Fibroblast of pulmonary artery (primary cell): ENCODE data around the gene LRP1B.
"Not testable (repeated sequence)": the region's sequence is repeated elsewhere in the genome, so short reads cannot be mapped to it uniquely, and the experiment has no call there.

Experiments
- DNase-seq: peaks from one replicate; pipeline ENCODE4 v3.0.0-alpha.2; 2010; ENCODE audit warnings: low read depth
- H3K4me3 ChIP-seq: replicated peaks from 2 replicates; pipeline ENCODE4 v1.5.1; 2011; ENCODE audit warnings: low read depth, mild to moderate bottlenecking, control low read depth, low read length, moderate library complexity
- TF ChIP-seq, protein P1 (sequence below): IDR thresholded peaks from 2 replicates; pipeline ENCODE4 v1.5.1; 2011; ENCODE audit warnings: mild to moderate bottlenecking, control low read depth, low read length, inconsistent platforms; ENCODE audit errors: missing control alignments

The LRP1B gene

DNA sequence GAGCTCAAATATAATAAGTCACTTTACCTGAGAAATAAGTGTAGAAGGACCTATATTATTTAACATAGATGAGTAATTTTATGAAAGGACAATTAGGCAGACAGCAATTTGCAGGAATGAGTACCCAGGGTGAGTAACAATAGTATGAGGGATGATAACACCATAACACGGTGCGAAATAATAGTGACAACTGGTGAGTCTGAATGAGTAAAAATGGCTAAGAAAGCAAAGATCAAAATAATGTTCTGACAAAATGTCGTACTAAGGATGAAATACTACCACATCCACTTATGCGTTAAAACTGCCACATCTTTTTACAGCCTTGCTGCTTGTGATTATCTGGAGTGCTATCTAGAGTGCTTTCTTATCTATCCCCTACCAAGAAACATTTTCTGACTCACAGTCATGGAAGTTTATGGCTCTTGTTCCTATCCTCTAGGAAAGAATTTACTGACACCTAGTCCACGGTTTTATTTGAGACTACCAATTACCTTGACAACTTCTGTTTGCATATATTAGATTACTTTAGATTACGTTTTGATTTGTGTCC is 929.7 kb downstream of the LRP1B start:
- TF ChIP-seq, protein P1, sequence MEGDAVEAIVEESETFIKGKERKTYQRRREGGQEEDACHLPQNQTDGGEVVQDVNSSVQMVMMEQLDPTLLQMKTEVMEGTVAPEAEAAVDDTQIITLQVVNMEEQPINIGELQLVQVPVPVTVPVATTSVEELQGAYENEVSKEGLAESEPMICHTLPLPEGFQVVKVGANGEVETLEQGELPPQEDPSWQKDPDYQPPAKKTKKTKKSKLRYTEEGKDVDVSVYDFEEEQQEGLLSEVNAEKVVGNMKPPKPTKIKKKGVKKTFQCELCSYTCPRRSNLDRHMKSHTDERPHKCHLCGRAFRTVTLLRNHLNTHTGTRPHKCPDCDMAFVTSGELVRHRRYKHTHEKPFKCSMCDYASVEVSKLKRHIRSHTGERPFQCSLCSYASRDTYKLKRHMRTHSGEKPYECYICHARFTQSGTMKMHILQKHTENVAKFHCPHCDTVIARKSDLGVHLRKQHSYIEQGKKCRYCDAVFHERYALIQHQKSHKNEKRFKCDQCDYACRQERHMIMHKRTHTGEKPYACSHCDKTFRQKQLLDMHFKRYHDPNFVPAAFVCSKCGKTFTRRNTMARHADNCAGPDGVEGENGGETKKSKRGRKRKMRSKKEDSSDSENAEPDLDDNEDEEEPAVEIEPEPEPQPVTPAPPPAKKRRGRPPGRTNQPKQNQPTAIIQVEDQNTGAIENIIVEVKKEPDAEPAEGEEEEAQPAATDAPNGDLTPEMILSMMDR: no peak
- DNase-seq: no peak
- no peak overlapping the region for H3K4me3 ChIP-seq

DNA sequence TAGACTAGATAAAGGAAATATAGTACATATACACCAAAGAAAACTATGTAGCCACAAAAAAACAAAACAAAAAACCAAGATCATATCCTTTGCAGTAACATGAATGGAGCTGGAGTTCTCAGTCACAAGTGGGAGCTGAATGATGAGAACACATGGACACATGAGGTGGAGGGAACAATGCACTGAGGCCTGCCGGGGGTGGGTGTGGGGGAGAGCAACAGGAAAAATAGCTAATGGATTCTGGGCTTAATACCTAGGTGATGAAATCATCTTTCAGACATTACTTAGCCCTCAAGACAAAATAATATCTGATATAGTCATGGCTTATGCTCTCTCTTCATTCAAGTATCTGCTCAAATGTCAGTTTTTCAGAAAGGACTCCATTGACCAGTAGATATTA is 930.6 kb downstream of the LRP1B start:
- TF ChIP-seq, protein P1: no peak
- no peak overlapping the region for H3K4me3 ChIP-seq
- peak; percentile 59 for DNase-seq

DNA sequence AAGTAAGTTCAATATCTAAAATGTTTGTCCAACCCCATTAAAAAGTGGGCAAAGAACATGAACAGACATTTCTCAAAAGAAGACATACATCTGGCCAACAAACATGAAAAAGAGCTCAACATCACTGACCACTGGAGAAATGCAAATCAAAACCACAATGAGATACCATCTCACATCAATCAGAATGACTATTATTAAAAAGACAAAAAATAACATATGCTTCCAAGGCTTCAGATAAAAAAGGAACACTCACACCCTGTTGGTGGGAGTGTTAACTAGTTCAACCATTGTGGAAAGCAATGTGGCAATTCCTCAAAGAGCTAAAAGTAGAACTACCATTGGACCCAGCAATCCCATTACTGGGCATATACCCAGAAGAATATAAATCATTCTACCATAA is 931.1 kb downstream of the LRP1B start:
- DNase-seq: peak; percentile 47
- TF ChIP-seq, protein P1: no peak
- no peak overlapping the region for H3K4me3 ChIP-seq

DNA sequence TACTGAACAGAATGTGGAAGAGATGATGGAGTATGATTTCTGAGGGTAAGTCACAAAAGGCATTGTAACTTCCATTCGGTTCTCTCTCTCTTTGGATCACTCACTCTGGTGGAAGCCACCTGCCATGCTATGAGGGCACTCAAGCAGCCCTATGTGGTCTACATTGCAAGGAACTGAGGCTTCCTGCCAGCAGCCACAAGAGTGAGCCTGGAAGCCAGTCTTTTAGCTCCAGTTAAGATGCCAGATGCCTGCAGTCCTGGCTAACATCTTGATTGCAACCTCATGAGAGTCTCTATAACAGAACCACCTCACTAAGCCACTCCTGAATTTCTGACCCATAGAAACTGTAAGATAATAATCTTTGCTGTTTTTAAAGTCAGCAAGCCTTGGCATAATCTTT is 935.7 kb downstream of the LRP1B start:
- no peak for DNase-seq
- H3K4me3 ChIP-seq: no peak overlapping the region
- TF ChIP-seq, protein P1: no peak

DNA sequence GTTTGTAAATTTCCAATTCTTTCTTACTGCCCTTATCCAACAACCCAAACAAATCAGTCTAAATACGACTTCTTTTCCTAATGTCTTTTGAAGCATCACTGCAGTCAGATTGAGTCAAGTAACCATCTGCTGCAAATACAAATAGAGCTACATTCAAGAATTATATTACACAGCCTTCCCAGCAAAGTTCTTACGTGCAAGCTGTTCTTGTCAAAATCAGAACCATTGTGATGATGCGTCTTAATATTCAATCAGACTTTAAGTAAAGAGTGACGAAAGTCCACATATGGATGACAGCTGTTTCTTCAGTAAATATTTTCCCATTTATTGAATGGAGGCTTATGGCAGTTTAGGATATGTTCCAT is 943.8 kb downstream of the LRP1B start:
- TF ChIP-seq, protein P1: no peak
- no peak for DNase-seq
- H3K4me3 ChIP-seq: no peak overlapping the region

DNA sequence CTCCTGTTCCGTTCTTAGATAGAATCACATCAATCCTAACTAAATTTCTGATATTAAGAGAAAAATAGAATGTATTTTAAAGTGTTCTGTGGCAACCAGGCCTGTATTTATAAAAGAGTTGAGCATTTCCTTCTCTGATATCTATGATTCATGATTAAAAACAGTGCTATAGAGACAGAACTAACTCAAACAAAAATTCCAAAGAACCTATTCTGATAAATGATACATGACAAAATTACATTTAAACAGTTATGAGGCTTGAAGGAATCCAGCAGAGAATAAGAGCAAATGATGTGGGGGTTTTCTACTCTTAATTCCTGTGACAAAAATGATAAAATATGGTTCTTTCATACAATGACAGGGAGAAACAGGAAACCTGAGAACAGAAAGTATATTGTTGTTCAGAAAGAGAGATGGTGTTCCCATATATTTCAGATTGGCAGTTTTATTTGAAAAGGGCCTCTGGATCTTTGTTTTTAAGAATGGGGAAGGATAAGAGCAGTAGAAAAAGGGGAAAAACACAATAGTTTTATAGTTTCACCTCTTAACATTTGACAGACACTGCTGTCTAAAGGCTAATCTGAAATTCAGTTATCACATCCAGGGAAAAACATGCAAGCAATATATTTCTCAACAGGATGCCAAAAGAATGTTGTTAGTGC is 944.3 kb downstream of the LRP1B start:
- TF ChIP-seq, protein P1: no peak
- DNase-seq: peak; percentile 48
- no peak overlapping the region for H3K4me3 ChIP-seq

DNA sequence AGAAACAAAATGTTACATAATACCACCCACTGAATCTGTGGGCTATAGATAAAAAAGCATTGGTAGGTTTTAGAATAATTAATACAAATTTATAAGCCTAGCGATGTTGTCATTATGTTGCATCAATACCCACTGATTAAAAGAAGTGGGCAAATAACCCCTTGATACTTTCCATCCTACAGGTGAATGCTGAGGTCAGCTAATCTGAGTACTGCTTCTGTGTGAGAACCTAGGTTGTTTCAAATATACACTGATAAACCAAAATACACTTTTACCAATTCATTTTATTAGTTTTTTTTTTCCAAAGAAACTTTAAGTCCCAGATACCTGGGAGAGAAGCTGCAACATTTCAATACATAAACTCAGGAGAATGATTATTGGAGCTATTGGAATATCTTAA is 948.6 kb downstream of the LRP1B start:
- TF ChIP-seq, protein P1: no peak
- no peak for DNase-seq
- H3K4me3 ChIP-seq: no peak overlapping the region

DNA sequence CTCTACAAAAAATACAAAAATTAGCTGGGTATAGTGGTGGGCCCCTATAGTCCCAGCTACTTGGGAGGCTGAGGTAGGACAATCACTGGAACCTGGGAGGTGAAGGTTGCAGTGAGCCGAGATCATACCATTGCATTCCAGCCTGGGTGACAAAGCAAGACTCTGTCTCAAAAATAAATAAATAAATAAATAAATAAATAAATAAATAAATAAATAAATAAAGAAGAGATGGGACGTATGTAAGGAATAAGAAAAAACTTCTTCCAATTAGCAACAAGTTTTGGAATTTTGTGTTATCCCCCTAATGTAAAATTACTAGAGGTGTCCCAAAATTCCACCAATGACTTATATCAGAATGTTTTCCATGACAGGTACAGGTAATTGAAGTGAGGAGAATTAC is 961.7 kb downstream of the LRP1B start:
- not testable (repeated sequence) for H3K4me3 ChIP-seq, DNase-seq
